Measurements from ENCODE around the gene ZBTB47.

ZBTB47 gene

DNA sequence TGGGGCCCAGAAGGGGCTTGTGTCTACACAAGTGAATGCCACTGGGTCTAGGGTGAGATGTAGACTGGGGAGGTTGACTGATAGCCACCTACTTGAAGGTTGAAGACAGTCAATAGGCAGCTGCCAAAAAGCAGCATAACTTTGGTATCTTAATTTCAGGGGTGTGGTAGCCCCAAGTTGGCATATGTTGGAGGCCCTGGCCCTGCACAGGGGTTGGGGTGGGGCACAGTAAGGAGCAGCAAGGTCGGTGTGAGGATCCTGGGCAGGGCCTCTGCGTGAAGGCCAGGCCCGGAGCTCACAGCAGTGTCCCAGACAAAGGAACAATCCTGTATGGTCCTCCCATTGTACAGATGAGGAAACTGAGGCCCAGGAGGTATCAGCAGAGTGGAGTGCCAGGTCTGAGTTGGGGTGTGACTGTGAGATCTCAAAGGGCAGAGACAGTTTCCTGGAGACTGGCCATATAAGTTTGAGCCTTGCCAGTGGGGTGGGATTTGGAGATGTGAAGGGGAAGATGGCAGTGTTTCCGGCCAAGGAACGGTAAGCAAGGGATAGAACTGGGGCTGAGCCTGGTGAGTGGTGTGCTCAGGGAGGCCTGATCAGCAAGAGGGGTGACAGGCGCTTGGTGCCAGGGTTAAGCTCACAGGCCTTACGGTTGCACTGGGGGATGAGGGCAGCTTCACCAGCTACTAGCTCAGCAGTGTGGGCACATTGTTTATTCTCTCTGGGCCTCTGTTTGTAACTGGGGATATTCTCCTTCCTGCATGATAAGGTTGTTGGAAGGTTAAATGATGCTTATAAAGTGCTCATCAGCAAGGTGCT lies 33.5 kb downstream of the ZBTB47 start:
- DNase-seq = no peak

DNA sequence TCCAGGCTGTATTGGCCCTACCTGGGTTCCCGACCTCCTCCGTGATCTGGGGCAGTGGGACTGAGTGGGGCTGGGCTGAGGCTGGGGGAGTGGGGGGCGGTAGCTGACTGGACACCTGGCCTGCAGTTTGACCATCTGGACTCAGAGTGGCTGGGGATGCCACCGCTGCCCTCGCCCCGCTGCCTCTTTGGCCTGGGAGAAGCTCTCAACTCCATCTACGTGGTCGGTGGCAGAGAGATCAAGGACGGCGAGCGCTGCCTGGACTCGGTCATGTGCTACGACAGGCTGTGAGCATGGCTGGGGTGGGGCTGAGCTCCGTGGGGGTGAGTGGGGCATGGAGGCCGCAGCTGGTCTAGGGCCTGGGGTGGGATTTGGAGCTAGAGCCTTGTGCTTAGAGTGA lies 34.5 kb downstream of the ZBTB47 start:
- no peak for DNase-seq

DNA sequence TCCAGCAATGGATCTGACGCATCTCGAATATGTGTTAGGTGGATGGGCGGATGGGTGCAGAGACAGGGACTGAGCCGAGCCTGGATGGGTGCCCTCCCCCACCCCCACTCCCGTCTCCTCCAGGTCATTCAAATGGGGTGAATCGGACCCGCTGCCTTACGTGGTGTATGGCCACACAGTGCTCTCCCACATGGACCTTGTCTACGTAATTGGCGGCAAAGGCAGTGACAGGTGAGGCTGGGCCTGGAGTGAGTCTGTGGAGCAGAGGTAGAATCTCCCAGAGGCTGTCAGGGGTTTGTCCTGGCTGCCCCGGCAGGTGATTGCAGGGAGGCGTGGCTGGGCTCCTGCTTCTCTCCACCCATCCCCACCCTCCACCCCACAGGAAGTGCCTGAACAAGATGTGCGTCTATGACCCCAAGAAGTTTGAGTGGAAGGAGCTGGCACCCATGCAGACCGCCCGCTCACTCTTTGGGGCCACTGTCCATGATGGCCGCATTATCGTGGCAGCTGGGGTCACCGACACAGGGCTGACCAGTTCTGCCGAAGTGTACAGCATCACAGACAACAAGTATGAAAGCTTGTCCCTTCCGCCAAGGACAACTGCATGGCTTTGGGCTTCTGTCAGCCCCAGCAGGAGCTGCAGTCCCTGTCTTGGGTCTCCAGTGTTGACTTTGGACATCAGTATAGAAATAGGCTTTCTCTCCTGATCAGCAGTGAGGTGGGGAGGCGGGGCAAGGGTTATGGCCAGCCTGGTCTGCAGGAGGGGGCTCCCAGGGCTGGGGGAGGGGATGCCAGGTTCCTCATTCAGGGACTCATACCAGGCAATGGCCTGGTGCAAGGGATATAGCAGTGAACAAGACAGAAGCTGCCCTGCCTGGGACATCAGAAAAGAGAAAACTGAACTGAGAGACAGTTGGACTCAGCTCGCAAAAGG lies 35.3 kb downstream of the ZBTB47 start:
- DNase-seq = no peak

DNA sequence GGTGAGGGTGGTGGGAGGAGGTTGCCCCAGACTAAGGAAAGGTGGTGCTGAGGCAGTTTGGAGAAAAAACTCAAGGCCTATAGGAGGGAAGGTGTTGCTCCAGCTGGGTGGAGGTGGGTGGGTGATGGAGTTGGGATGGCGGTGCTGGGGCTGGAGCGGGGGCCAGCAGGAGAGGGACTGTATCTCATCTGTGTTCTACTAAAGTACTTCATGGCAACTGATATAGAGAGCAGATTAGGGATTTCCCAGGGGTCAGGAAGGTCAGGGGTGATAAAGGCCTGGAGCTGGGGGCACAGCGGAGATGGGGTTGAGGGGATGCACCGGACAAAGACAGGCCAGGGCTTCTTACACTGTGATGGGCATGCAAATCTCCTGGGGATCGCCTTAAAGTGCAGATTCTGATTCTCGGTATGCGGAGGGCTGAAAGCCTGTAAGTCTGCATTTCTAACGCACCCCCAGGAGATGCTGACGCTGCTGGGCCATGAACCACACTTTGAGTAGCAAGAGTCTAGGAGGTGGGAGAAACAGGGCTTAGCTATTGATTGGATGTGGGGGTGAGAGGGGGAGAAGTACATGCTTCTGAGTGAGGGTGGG lies 36.0 kb downstream of the ZBTB47 start:
- no peak for DNase-seq

DNA sequence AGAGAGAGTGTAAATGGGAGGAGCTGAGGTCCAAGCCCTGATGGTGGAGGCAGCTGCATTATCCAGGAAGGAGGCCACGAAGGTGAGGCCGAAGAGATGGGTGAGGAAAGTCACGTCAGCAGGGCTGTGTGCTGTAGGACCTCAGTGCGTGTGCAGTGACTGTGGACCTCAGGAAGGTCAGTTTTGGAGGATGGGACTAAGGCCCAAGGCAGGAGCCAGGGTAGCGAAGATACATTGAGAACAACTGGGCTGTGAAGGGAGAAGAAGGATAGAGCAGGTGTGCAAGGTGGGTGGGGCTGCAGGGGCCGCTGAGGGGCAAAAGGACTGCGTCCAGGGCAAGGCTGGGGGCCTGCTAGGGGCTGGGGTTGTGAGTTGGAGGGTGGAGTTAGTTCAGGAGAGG lies 36.7 kb downstream of the ZBTB47 start:
- DNase-seq = no peak

DNA sequence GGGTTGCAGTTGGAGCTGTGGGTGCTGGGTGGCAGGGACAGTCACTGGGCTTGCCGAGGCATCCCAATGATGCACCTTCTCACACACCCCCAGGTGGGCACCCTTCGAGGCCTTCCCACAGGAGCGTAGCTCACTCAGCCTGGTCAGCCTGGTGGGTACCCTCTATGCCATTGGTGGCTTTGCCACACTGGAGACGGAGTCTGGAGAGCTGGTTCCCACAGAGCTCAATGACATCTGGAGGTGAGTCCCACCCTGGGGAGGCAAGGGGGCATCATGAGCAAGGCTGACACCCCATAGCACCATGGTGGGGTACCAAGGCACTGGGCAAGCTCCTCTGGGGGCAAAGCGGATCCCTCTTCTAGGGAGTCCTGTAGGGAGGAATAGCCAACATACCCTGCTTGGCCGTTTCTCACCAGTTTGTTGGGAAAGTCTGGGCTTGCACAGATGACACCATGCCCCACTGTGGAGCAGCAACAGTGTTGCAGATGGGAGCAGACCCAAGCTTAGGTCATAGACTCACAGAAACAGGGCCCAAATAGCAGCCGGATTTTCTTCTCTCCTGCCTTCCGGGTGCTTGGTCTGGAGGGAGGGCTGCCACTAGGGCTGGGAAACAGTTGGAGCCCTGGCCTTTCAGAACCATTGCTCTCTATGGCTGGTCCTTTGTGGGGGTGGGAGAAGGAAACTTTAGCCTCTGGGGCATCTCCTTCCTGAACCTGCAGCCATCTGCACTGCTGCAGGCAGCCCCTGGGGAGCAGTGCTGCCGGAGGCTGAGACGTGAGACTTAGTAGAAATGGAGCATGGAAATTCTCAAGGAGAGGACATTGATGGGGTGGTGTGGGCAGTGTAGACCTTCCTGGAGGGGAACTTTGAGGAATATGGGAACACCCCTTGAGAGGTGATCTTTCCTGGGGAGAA lies 37.5 kb downstream of the ZBTB47 start:
- no peak for DNase-seq

DNA sequence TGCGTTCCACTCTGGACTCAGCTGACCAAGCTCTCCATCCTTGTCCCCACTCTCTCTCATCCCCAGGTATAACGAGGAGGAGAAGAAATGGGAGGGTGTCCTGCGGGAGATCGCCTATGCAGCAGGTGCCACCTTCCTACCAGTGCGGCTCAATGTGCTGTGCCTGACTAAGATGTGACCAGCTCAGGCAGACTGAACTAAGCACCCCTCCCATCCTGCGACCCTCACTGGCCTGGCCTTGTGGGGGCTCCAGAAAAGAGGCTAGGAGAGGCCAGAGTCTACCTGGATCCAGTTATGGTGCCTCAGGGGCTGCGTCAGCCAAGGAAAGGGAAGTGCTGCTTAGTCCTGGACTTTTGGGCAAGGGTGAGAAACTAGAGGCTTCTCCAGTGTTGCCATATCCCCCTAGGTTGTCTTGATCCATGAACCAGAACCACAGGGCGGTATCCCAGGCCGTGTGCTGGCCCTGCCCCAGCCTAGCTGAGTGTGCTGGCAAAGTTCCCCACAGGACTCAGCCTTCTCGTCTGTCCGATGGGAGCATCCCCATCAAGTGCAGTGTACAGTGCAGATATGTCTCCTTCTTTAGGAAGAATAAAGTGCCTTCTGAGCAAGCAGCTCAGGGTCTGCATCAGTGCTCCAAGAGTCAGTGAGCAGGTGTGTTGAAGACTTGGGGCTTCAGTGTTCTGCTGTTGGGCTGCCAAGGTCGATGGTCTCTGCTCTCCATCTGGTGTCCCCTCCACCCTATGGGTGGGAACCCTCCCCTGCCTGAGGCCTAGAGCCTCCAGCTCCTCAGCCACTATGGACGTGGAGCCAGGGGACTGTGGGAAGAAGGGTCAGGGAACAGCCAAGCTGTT lies 38.5 kb downstream of the ZBTB47 start:
- no peak for DNase-seq

DNA sequence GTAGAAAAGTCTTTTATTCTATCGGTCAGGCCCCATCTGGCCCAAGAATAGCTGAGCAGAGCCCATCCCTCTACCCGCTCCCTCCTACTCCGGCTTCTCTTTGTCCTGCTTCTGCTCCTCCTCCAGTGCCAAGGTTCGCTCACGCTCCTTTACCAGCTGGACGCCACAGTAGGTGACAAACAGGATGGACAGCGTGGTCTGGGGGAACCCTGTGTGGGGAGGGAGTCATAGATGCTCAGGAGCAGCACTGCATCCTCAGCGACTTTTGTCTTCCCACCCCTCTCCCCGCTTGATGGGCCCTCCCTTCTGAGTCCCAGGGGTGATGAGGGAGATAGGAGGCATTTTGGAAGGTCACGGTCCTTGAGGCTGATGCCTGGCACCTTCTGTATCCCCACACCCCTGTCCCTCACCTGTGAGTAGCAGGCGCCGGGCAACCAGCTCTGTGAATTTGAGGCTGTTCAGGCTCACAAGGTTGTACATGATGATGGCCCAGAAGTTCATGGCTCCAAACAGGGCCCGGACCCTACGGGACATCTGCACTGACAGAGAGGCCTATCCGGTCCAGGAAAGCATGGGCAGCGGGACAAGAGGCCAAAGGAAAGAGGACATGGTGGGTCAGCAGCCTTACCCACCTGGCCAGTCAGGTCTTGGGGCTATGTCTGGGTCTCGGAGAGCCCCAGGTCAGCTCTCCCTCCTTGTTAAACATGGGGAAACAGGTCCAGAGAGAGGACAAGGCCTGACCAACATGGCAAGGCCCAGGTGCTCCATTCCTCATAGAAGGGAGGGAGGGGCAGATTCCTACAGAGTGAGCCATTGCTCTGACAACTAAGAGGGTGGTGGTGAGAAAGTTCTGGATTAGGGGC lies 39.4 kb downstream of the ZBTB47 start:
- DNase-seq = no peak

DNA sequence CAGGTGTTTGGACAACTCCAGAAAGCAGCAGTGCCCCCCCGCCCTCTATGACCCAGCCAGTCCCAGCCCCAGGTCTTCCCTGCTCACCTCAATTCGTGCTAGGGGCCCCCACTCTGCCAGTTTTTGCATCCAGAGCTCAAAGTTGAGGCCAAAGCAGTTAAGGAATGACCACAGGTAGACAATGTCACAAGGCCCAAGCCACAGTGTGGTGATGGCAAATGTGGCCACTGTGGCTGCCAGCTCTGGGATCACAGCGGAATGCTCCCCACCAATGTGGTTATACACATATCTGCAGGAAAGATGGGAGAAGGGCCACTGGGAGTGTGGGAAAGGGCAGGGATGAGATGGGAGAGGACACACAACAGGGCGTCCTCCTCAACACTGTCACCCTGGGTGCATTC lies 40.0 kb downstream of the ZBTB47 start:
- no peak for DNase-seq

DNA sequence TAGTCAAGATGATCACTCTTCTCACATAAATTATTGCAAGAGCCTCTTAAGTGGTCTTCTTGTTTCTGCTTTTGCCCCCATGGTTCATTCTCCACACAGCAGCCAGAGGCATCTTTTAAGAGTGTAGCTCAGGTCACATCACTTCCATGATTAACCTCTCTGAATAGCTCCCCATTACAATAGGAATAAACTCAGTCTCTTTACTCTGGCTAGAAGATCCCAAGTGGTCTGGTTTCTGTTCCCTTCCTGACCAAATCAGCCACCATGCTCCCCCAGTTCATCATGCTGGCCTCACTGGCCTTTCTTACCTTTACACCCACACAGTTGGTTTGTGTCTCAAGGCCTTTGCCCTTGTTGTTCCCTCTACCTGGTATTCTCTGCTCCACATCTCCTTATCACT lies 40.9 kb downstream of the ZBTB47 start:
- DNase-seq = no peak

DNA sequence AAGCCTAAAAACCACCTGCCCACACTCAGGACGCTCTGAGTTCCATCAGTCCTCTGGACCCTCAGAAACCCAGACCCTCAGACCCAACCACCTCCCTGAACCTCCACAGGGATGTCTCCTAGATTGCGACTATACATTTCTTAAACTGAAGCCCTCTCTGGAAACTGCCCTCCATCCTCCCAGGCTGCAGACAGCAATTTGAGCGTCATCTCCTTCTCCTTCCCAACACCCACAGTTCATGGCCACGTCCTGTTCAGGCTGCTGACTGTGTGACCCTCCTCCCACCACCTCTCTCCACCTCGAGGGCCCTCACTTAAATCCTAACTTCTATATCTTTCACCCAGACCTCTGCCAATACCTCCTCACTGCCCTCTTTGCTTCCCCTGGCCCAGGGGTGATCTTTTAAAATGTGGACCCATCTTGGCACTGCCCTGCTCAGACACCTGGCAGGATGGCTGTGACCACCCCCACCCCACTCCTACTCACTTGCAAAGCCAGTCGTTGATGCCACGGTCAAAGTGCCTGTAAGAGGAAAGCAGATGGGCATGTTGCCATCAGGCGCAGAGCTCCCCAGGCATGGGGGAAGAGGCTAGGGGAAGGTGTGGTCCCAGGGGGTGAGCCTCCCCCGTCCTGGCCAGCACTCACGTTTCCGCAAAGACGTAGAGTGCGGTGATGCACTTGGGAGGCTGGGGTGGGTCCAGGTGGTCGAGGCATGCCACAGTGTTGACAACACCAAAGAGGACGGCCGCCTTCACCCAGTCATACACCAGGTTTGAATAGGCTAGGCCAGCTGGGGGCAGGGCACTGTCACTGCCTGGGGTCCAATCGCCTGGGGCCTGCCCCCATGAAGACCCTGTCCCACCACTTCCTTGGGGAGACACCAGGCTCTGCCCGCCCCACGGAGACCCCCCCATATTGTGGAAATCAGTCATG lies 43.1 kb downstream of the ZBTB47 start:
- DNase-seq = no peak

DNA sequence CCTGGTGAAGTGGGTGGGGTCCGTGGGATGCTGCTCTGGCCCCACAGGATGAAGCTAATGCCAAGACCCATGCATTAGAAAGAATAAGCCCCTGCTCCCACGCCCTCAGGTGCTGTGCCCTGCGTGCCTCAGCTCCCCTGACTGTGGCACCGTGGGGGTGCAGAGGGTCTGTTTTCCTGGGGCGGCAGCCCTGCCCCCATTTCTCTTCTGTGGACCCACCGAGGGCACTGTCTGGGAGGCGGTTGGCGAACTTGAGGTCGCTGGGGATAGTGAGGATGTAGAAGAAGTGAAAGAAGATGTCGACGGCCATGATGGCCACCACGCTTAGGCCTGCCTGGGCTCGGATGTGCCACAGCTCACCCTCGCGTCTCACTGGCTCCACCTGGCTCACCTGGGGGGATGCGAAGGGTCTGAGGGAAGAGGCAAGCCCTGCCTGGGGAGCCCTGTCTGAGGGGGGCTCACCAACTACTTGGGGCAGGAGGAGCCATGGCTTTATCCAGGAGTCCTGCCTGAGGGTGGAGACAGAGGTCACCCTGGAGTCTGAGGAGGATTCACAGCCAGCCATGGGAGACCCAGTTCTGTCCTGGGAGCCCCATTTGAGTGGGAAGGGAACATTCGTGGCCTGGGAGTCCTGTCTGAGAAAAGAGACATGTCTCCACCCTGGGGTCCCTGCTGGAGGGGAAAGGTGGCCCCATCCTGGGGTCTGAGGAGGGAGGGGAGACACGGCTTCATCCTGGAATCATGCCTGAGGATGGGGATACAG lies 44.0 kb downstream of the ZBTB47 start:
- DNase-seq = no peak

DNA sequence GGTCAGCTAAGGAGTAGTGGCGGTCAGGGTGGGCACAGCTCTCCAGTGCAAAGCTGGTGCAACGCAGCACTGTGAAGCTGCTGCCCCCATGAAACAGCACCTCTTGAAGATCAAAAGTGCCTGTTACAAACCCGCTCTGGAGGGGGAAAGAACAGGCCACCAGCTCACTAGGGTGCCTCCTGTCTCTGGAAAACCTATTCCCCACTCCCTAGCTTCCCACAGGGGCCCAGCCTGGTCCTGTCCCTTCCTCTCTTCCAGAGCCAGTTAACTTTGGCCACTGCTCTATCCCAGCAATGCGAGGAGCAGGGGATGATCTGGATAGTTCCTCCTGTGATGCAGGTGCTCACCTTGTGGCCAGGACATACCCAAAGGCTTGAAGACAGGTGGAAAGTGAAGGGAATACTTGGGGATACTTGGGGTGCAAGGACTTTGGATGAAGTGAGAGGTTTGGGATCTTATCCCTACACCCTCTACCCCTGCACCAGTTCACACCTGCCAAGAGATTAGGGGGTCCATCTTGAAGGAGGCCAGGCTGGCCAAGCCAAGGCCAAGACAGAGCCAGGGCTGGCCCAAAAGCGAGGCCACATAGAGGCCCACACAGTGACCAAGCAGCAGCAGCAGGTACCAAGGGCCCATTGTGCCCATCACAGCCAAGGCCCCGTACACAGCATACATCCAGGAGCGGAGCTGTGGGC lies 44.9 kb downstream of the ZBTB47 start:
- no peak for DNase-seq

DNA sequence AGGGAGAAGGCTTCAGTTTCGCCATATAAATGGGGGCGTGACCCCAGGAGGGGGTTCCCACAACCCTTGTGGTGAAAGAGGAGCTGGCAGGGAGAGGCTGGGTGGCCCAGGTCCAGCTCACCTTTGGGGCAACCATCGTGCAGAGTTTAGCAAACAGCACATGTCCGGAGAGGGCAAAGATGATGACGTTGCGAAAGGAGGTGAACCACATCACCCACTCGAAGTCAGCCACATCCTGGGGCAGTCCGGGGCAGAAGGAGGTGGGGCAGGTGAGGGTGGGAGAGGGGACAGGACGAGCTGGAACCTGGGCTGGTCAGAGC lies 45.4 kb downstream of the ZBTB47 start:
- no peak for DNase-seq

DNA sequence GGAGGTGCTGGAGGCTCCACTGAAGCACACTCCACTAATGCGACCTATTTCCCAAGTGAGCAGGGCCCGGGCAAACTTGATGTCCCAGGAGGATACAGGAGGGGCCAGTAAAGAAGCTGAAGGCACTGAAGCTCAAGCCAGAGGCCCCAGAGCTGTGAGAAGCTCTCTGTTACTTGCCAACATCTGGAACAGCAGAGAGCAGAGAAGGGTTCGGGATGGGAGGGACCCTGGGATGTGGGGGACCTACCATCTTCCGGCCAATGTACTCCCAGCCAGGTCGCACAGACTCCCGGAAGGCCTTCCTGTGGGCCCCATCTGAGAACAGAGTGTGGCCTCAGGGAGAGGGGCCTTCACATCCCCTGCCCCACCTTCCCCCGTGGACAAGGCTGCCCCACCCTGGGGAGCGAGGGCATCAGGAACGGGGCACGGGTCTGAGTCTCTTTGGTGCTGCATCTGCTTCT lies 46.0 kb downstream of the ZBTB47 start:
- no peak for DNase-seq

DNA sequence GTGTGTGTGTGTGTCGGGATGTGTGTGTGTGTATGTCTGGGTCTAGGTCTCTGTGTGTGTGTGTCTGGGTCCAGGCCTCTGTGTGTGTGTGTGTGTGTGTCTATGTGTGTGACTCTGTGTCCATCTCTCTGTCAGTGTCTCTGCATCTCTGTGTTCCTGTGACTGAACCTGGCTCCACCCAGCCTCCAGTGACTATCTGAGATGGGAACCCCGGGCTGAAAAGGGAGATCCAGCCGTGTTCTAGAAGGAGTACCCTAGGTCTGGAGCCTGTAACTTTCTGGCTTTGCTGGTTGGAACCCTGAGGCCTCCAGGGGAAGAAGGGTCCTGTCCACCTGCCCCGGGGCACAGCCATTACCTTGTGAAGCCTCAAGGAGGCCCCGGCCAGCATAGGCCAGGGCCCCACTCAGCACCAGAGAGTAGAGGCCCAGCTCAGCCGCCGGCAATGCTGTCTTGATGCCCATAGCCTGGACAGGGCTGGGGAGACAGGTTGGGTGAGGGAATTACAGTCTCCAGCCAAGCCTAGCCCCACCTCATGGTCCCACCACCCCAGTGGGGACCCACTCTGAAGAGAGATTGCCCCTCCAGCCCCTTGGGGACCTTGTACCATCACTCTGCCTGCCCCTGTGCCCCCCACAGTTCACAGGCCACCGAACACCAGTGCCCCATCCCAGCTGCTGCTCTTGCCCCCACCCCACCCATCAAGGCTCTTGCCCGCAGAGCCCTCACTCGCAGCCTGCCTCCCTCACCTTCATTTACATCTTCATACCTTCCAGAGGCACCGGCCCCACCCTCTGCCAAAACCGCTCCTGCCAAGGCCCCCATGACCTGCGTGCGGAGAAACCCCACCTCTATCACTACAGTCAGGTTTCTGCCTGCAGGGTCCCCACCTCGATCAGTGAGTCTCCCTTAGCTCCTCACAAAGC lies 47.1 kb downstream of the ZBTB47 start:
- no peak for DNase-seq
